Trophoblast cell (in vitro differentiated cells and primary cell): ENCODE data around the gene PTPRN2. TPM values are rescaled to one million over a fixed set of nuclear protein-coding genes. Genes with fewer than 3 reads are reported as not detected.
"Not testable (repeated sequence)": the region's sequence is repeated elsewhere in the genome, so short reads cannot be mapped to it uniquely, and the experiment has no call there.

Source experiments
- DNase-seq, 2 donors: peaks; one replicate each; pipeline ENCODE4 v3.0.0-alpha.2; 2016
- H2AFZ ChIP-seq: 2 replicates; pipeline ENCODE4 v1.6.1; 2013; ENCODE audit warnings: low read length, moderate library complexity, mild to moderate bottlenecking; ENCODE audit not compliant: insufficient read depth, poor library complexity
- H2AK5ac ChIP-seq: 2 replicates; pipeline ENCODE4 v1.6.1; 2013; ENCODE audit warnings: mild to moderate bottlenecking, low read length
- H2BK120ac ChIP-seq: 2 replicates; pipeline ENCODE4 v1.6.1; 2013; ENCODE audit warnings: low read length, mild to moderate bottlenecking, moderate library complexity; ENCODE audit not compliant: insufficient read depth, poor library complexity
- H2BK12ac ChIP-seq: 2 replicates; pipeline ENCODE4 v1.6.1; 2013; ENCODE audit warnings: mild to moderate bottlenecking, low read length, moderate library complexity
- H2BK5ac ChIP-seq: 2 replicates; pipeline ENCODE4 v1.6.1; 2013; ENCODE audit warnings: low read length, low read depth, moderate library complexity, mild to moderate bottlenecking; ENCODE audit not compliant: poor library complexity
- H3K14ac ChIP-seq: 2 replicates; pipeline ENCODE4 v1.6.1; 2013; ENCODE audit warnings: mild to moderate bottlenecking, low read length
- H3K18ac ChIP-seq: 2 replicates; pipeline ENCODE4 v1.6.1; 2013; ENCODE audit warnings: mild to moderate bottlenecking, low read length
- H3K23ac ChIP-seq: 2 replicates; pipeline ENCODE4 v1.6.1; 2013; ENCODE audit warnings: low read length
- H3K27ac ChIP-seq: 2 replicates; pipeline ENCODE4 v1.5.1; 2013; ENCODE audit warnings: low read depth, mild to moderate bottlenecking, inconsistent platforms, low read length, moderate library complexity
- H3K27me3 ChIP-seq: 2 replicates; pipeline ENCODE4 v1.6.1; 2013; ENCODE audit warnings: inconsistent platforms, mild to moderate bottlenecking, low read length, moderate library complexity; ENCODE audit not compliant: insufficient read depth
- H3K36me3 ChIP-seq, 2 experiments: 1 replicate in 1 of 2; 2 replicates in 1 of 2; pipeline ENCODE4 v1.6.1; 2013; ENCODE audit warnings: low read length in 2 of 2, mild to moderate bottlenecking in 2 of 2, moderate library complexity in 1 of 2; ENCODE audit not compliant: insufficient read depth in 2 of 2, control insufficient read depth in 1 of 2
- H3K4ac ChIP-seq: 2 replicates; pipeline ENCODE4 v1.6.1; 2013; ENCODE audit warnings: low read depth, mild to moderate bottlenecking, low read length, moderate library complexity
- H3K4me1 ChIP-seq, 2 experiments: 1 replicate in 1 of 2; 2 replicates in 1 of 2; pipeline ENCODE4 v1.6.1; 2013; ENCODE audit warnings: low read length in 2 of 2, mild to moderate bottlenecking in 2 of 2, moderate library complexity in 1 of 2; ENCODE audit not compliant: insufficient read depth in 2 of 2, control insufficient read depth in 1 of 2
- H3K4me2 ChIP-seq: 2 replicates; pipeline ENCODE4 v1.6.1; 2013; ENCODE audit warnings: inconsistent platforms, mild to moderate bottlenecking, low read length, moderate library complexity
- H3K4me3 ChIP-seq: 2 replicates; pipeline ENCODE4 v1.5.1; 2013; ENCODE audit warnings: mild to moderate bottlenecking, low read depth, low read length, inconsistent platforms
- H3K79me1 ChIP-seq: one replicate; pipeline ENCODE4 v1.6.1; 2013; ENCODE audit warnings: low read length
- H3K79me2 ChIP-seq: 2 replicates; pipeline ENCODE4 v1.6.1; 2013; ENCODE audit warnings: low read length, mild to moderate bottlenecking; ENCODE audit not compliant: control insufficient read depth, insufficient read depth, poor library complexity
- H3K9ac ChIP-seq: 2 replicates; pipeline ENCODE4 v1.6.1; 2013; ENCODE audit warnings: mild to moderate bottlenecking, low read length
- H3K9me3 ChIP-seq: 2 replicates; pipeline ENCODE4 v1.6.1; 2013; ENCODE audit warnings: low read depth, mild to moderate bottlenecking, control low read depth, inconsistent platforms, low read length; ENCODE audit not compliant: insufficient read depth
- H4K12ac ChIP-seq: 2 replicates; pipeline ENCODE4 v1.6.1; 2013; ENCODE audit warnings: low read depth, mild to moderate bottlenecking, low read length, moderate library complexity
- H4K8ac ChIP-seq: 2 replicates; pipeline ENCODE4 v1.6.1; 2013; ENCODE audit warnings: low read depth, mild to moderate bottlenecking, low read length, moderate library complexity
- H4K91ac ChIP-seq: one replicate; pipeline ENCODE4 v1.6.1; 2013; ENCODE audit warnings: low read depth, mild to moderate bottlenecking, low read length, moderate library complexity
- WGBS: extraction: QIAGEN DNeasy Blood & Tissue Kit; methylation state at CpG from one replicate; pipeline ENCODE4 v1.1.7; 2013; ENCODE audit warnings: missing lambda C conversion rate; ENCODE audit not compliant: insufficient read length, insufficient coverage; ENCODE audit errors: extremely low coverage; 5-methylcytosine and 5-hydroxymethylcytosine counted together
- polyA plus RNA-seq: library from polyadenylated mRNA; stranded (reverse); fragments of 200-250 nt; gene quantifications from 2 replicates; pipeline ENCODE4 v1.2.3, GENCODE V29; 2013

PTPRN2 gene
- polyA plus RNA-seq: not detected in 2 replicates

DNA sequence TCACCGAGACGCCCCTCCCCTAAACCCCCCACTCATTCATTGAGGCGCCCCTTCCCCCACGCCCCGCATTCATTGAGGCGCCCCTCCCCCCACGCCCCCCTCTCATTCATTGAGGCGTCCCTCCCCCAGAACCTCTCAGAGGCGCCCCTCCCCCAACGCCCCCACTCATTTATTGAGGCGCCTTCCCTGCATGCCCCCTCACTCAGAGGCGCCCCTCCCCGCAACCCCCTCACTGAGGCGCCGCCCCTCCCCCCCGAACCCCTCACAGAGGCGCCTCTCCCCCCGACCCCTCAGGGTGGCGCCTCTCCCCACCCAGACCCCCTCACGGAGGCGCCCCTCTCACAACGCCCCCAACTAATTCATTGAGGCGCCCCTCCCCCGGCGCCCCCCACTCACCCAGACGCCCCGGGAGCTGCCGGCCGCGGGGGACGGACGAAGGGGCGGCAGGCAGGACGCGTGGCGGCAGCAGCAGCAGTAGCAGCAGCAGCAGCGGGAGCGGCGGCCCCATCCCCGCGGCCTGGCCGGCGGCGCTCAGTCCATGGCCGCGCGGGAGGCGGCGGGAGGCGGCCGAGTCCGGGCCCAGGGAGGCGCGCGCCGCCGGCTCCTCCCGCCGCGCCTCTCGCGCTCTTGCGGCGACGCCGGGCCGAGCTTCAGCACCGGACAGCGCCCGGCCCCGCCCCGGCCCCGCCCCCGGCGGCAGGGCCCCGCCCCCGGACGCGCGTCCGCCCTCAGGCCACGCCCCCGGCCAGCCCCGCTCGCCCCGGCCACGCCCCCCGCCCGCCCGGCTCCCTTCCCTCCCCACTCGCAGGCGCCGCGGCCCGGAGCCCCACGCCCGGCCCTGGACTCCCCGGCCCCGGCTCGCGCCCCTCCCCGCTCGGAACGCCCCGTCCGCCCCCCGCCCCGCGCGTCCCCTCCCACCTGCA is at the start of gene PTPRN2:
Gene PTPRN2, minus strand, starts transcription at position 662 of the 923 bp plus-strand sequence.
- no peak within 1 kb of the TSS for H3K18ac ChIP-seq

DNA sequence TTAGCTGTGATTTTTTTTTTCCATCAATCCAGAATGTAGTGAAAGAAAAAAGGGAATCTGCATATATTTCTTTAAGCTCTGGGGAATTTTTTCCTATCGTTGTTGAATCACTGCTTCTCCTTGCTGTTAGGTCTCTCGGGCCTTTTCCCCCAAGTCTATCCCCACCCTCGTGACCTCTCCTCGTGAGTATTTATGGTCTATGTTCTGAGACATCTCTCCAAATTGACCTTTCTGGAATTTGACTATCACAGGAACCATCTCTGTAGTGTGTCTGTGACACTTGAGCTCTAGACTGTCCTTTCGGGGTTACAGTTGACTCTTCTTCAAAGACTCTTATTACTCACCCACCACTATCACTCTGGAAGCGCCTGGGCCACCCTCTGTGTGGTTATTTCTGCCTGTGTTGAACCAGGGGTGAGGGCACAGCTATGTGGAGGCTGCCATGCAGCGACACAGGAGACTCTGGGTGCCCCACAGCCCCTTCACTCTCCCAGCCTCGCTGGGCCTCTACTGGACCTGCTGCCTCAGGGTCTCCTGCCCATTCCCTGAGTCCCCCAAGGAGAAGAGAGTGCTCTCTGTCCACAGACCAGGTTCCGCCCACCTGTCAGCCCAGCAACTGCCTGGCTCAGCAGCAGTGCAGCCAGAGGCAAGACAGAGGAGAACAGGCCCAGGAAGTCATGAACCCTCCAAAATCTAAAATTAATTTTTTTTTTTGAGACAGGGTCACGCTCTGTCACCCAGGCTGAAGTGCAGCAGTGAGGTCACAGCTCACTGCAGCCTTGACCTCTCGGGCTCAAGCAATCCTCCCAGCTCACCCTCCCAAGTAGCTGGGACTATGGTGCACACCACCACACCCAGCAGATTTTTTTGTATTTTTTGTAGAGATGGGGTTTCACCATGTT is 45.7 kb upstream of the PTPRN2 start:
- no CpG with 5 or more reads among the region's 11 CpGs for WGBS
- H3K18ac ChIP-seq: no peak overlapping the region
- no peak overlapping the region for H2AK5ac ChIP-seq
- no peak overlapping the region for H3K4me3 ChIP-seq
- H3K4ac ChIP-seq: no peak overlapping the region
- no peak overlapping the region for H3K9ac ChIP-seq
- H2AFZ ChIP-seq: no peak overlapping the region
- H3K79me1 ChIP-seq: no peaks in the 10 kb centered on the region
- H3K9me3 ChIP-seq: no peaks in the 10 kb centered on the region
- no peaks in the 10 kb centered on the region for H3K4me1 ChIP-seq
- H3K27me3 ChIP-seq: no peaks in the 10 kb centered on the region
- no peaks in the 10 kb centered on the region for H3K79me2 ChIP-seq
- H2BK5ac ChIP-seq: no peak overlapping the region
- H2BK12ac ChIP-seq: no peak overlapping the region
- no peak overlapping the region for H3K4me2 ChIP-seq
- no peak overlapping the region for H2BK120ac ChIP-seq
- peaks cover 20 to 24% of the 10 kb centered on the region in 2 experiments for H3K36me3 ChIP-seq
- no peak overlapping the region for H3K23ac ChIP-seq
- no peak overlapping the region for H4K91ac ChIP-seq
- H4K8ac ChIP-seq: no peak overlapping the region
- DNase-seq: no peak
- no peak overlapping the region for H3K14ac ChIP-seq
- H4K12ac ChIP-seq: no peak overlapping the region
- no peak overlapping the region for H3K27ac ChIP-seq

More for the DNA sequence above, at the start of gene PTPRN2:
- Histone ChIP-seq H4K91ac (no peak within 1 kb of the TSS), H2AK5ac (no peak within 1 kb of the TSS), H3K4me3 (peak within 1 kb of the TSS; percentile 54), H3K4me2 (peak within 1 kb of the TSS; percentile 67), H3K9ac (no peak within 1 kb of the TSS), H2BK5ac (no peak within 1 kb of the TSS), H3K79me1 (no peaks in the 10 kb centered on the region), H3K27ac (no peak within 1 kb of the TSS), H3K9me3 (peaks cover 15% of the 10 kb centered on the region), H3K4ac (no peak within 1 kb of the TSS), H2AFZ (no peak within 1 kb of the TSS), H2BK12ac (no peak within 1 kb of the TSS), H4K8ac (no peak within 1 kb of the TSS), H3K23ac (no peak within 1 kb of the TSS), H2BK120ac (no peak within 1 kb of the TSS), H3K36me3 (no peaks in the 10 kb centered on the region), H3K4me1 (peaks cover 0 to 2% of the 10 kb centered on the region in 2 experiments), H4K12ac (no peak within 1 kb of the TSS), H3K14ac (no peak within 1 kb of the TSS), H3K27me3 (peaks cover 35% of the 10 kb centered on the region), H3K79me2 (no peaks in the 10 kb centered on the region)
- no CpG with 5 or more reads among the region's 110 CpGs for WGBS
- DNase-seq: peak; percentile 29 to 71

DNA sequence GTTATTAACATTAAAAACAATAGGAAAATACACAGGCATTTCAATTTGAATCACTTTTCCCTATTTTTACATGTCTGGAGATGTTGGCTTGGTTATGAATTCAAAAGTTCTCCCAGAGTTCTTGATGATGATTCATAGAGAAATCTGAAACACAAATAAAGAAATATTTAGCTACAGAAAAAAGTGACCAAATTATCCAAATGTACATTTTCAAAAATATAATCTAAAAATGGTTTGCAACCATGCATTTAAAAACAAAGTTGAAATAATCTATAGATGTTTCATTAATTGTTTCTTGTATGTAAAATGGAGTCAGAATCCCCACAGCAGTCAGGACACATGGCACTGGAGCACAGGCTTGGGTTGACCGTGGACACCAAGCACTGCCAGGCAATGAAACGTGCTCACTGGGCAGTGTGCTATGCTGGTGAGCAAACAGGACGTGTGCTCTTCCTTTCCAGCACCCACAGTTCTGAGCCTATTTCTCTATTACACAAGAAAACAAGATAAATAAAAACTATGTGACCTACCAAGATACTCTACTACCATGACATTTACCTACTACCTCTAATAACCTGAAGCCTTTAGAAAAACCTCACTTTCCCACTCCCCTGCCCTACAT is 44.1 kb upstream of the PTPRN2 start:
- no peaks in the 10 kb centered on the region for H3K4me1 ChIP-seq
- no peaks in the 10 kb centered on the region for H3K79me2 ChIP-seq
- peaks cover 15 to 17% of the 10 kb centered on the region in 2 experiments for H3K36me3 ChIP-seq
- H4K91ac ChIP-seq: no peak overlapping the region
- H4K8ac ChIP-seq: no peak overlapping the region
- DNase-seq: no peak
- no peaks in the 10 kb centered on the region for H3K79me1 ChIP-seq
- no peak overlapping the region for H2AFZ ChIP-seq
- H3K9ac ChIP-seq: no peak overlapping the region
- H2BK5ac ChIP-seq: no peak overlapping the region
- no peaks in the 10 kb centered on the region for H3K9me3 ChIP-seq
- H2AK5ac ChIP-seq: no peak overlapping the region
- WGBS: no CpG with 5 or more reads among the region's 3 CpGs
- no peak overlapping the region for H3K4me2 ChIP-seq
- H3K23ac ChIP-seq: no peak overlapping the region
- H3K18ac ChIP-seq: no peak overlapping the region
- no peak overlapping the region for H3K14ac ChIP-seq
- H3K4me3 ChIP-seq: no peak overlapping the region
- H3K27ac ChIP-seq: no peak overlapping the region
- H3K4ac ChIP-seq: no peak overlapping the region
- H3K27me3 ChIP-seq: no peaks in the 10 kb centered on the region
- H2BK120ac ChIP-seq: no peak overlapping the region
- no peak overlapping the region for H4K12ac ChIP-seq
- no peak overlapping the region for H2BK12ac ChIP-seq

GRCh38 chr7:158626289-158626688 is 38.7 kb upstream of the PTPRN2 start:
- no CpG with 5 or more reads among the region's 8 CpGs for WGBS
- not testable (repeated sequence) for H3K18ac ChIP-seq

More at GRCh38 chr7:158626289-158626688, 38.7 kb upstream of the PTPRN2 start:
- not testable (repeated sequence) for H4K12ac ChIP-seq, DNase-seq, H3K4ac ChIP-seq, H3K9ac ChIP-seq, H3K4me3 ChIP-seq, H2BK120ac ChIP-seq, H3K27ac ChIP-seq, H2AK5ac ChIP-seq, H2BK5ac ChIP-seq, H4K8ac ChIP-seq, H3K9me3 ChIP-seq, H3K4me2 ChIP-seq, H3K14ac ChIP-seq, H3K23ac ChIP-seq, H3K79me1 ChIP-seq, H3K79me2 ChIP-seq, H2AFZ ChIP-seq, H4K91ac ChIP-seq, H3K27me3 ChIP-seq, H3K4me1 ChIP-seq, H2BK12ac ChIP-seq
- H3K36me3 ChIP-seq: peaks cover 13 to 21% of the 10 kb centered on the region in 2 experiments
